Forelimb muscle (tissue), 1 donor: ENCODE results near the gene MANSC1. TPM values are rescaled to one million over a fixed set of nuclear protein-coding genes. Genes with fewer than 3 reads are reported as not detected.
"Not testable (repeated sequence)": the region's sequence is repeated elsewhere in the genome, so short reads cannot be mapped to it uniquely, and the experiment has no call there.

Experiments used
- DNase-seq: peaks from one replicate; pipeline ENCODE4 v3.0.0-alpha.2; 2013; ENCODE audit warnings: low read depth
- polyA plus RNA-seq: library from polyadenylated mRNA; unstranded; fragments of 120-200 nt; gene quantifications from one replicate; pipeline ENCODE4 v1.2.1, GENCODE V29; 2013; ENCODE audit not compliant: insufficient read length

Gene MANSC1
- polyA plus RNA-seq, 1 donor: 8.6 TPM

DNA sequence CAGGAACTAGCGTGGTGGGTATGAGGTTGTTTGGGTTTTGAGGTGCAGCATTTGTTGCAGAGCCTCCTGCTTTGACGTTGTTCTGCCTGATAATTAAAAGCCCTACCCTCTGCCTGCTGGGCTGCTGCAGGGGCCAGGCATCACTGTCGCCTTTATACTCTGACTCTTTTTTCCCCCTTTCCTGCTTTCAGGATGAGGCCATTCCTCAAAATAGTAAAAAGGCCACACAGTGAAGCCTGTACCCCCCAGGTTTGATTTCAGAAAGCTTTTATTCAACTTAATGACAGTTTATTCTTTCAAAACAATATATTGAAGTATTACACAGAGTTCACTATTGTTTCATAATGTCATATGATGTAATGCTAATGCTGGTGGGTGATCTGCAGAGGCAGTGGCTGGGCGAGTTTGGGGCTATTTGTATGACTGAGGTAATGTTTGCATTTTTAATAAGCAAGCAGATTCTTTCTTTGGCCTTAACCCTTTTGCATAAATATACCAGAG, 15.9 kb upstream of the MANSC1 start:
- DNase-seq: no peak

DNA sequence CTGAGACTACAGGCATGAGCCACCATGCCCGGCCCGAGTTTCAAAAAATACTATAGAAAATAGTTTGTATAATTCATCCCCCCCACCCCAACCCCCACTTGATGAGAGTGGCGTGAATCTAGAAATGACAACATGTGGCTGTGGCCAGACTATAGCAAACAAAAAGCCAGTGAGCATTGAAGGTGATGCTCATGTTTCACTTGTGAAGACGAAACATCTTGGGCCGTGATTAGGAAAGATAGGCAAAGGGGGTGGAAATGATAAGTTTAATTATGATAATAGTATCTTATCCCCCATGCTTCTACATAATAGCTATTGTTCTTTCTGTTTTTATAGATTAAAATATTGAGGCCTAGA, 15.4 kb upstream of the MANSC1 start:
- DNase-seq: no peak

DNA sequence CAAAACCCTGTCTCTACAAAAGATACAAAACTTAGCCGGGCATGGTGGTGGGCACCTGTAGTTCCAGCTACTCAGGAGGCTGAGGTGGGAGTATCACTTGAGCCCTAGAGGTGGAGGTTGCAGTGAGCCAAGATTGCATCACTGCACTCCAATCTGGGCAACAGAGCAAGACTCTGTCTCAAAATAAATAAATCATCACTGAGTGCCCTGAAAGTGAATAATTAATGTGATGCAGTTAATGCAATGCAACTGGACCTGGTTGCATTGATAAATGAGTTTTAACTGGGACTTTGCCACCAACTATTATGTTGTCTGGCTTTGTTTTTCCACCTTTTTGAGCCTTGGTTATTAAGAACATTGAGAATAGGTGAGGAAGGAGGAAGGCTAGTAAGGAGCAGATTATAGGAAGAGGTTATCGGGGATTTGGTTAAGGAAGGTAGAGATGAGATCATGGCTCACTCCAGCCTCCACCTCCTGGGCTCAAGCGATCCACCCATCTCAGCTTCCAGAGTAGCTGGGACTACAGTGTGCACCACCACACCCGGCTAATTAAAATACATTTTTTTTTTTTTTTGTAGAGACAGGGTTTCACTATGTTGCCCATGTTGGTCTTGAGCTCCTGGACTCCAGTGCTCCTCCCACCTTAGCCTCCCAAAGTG, 14.9 kb upstream of the MANSC1 start:
- no peak for DNase-seq

DNA sequence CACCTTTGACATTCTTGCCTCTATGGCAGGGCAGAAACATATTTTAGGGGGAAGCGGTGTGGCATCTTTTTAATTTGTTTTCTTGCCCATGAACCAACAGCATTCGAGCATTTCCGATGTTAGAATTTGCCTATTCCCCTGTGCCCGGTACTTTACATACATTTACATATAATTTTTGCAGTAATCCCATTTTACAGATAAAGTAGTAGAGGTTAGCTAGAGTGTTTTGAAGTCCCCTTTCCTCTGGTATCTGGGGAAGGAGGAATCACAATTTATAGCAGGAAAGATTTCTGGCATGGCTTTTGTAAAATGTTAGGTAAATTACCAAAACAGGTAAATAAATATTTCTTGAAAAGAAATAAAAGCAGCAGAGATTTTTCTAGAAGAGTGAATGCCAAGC, 8.5 kb upstream of the MANSC1 start:
- no peak for DNase-seq

DNA sequence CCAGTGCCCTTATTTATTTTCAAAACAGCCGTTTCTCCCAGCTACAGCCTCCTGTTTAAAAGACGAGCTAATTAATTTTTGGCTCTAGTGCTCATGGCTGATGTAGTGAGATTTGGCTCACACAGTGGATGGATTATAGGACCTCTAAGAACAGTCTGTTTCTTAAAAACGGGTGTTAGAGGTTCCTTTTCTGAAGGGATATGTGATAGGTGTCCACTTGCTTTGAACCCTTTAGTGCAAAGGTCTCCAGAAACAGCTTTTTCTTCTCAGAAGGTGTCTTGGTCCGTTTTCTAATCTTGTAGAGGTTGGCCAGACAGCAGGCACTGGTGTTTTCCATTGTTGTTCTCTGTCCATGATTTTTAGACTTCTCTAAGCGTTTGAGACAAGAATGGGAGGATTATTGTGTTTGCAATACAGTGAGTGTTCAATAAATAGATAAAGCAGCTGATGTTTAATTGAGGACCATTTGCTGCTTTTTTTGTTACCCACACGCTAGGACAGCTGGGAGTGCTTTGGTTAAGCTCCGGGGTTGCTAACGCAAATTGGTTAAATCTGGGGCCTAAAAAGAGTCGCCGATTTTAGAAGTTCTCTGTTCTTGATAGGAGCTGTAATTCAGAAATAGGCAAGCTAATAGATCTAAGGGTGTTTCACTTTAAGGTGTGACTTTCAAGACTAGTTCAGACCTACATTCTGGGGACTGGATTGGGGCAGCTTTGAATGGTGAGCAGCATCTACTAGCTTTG, 7.8 kb upstream of the MANSC1 start:
- DNase-seq: no peak

DNA sequence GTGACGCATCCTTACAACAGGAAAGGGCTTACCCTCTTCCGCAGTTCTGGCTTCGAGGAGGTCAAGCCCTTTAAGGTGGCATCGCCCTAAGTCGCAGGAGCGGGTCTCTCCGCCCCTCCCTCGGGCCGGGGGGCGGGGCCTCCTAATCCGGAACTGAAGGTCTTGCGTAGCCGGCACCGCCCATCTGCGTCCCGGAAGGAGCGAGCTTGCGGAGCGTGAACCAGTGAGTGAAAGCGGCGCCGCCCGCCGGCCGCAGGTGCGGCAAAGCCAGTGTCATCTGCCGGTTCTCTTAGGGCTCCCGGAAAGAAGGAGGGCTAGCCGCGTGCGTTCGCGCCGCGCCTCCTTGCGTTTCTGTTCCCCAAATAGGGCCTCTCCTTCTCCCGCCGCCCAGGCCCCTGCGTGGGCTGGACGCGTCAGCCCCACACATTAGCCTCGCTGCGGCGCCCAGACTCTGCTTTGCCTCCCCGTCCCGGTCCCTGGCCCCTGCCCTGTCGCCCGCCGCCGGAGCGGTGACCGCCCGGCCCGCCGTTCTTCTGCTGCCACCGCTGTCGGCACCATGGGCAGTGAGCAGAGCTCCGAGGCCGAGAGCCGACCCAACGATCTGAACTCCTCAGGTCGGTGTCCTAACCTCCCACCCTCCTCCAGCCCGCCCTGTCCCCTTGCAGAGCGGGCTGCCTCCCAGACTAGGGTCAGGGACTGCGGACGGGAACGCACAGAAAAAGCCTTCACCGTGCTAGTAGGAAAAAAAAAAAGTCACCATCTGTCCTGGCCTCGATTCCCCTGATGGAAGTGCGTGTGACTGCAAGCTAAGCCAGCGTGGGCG, 7.1 kb upstream of the MANSC1 start, which contains the start of gene BORCS5:
BORCS5 (plus strand) TSS at position 183 of the 823 bp plus-strand sequence; CDS start at position 557, 374 bp downstream.
- peak; percentile 81 for DNase-seq

DNA sequence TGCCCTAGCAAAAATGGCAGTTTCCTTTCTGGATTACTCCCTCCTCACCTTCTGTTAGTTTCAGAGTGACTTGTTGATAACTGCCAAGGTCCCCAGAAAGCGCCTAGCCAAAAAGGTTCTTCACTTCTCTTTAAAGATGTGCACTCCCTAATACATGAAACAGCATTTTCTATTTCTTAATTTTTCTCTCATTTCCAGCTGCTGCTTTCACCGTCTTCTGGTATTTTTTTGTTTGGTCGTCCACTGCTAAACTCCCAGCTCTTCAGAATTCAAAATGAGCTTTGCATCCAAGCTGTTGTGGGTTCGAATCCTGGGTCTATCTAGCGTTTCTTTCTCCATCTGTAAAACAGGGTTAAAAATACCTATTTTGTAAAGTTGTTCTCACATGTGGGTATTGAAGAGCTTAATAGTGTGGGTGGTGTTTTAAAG, 6.4 kb upstream of the MANSC1 start:
- no peak for DNase-seq

DNA sequence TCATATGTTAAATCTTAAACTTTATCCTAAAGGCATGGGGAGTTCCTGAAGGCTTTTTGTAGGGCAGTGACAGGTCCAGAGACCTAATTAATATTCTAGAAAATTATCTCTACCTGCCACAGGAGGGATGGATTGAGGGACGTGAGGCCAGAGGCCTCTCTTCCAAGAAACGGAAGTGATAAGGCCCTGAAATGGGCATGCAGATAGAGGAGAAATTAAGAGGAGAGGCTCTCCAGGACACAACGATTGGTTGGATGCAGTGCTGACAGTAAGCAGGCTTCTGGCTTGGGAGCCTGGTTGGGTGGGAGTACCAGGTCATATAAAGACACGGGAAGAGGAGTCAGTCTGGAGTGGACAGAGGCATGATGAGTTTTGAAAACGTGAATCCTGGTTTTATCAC, 3.8 kb upstream of the MANSC1 start:
- no peak for DNase-seq

DNA sequence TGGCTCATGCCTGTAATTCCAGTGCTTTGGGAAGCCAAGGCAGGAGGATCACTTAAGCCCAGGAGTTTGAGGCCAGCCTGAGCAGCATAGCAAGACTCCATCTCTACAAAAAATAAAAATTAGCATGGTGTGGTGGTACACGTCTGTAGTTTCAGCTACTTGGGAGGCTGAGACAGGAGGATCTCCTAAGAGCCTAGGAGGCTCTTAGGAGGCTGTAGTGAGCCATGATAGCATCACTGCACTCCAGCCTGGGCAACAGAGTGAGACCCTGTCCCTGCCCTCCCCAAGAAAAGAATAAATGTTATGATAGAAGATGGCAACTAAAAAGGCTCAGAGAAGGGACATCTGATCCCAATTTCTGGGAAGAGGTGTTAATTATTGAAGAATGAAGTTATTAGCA, 3.2 kb upstream of the MANSC1 start:
- no peak for DNase-seq

DNA sequence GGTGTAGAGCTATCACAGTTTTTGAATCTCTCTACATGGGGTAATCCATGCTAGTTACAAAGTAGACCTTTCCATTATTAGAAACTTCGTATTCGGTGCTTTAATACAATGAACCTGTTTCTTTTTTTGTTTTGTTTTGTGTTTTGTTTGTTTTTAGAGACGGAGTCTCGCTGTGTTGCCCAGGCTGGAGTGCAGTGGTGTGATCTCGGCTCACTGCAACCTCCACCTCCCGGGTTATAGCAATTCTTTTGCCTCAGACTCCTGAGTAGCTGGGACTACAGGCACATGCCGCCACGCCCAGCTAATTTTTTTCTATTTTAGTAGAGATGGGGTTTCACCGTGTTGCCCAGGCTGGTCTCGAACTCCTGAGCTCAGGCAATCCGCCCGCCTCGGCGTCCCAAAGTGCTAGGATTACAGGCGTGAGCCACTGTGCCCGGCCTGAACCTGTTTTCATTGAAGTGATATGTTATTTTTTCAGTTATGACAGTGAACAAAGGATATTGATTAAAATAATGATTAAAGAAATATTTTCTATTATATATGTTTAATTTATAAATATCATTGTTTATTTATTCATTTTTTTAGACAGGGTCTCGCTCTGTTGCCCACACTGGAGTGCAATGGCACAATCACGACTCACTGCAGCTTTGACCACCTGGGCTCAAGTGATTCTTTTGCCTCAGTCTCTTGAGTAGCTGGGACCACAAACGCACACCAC, 1.6 kb upstream of the MANSC1 start:
- DNase-seq: not testable (repeated sequence)

DNA sequence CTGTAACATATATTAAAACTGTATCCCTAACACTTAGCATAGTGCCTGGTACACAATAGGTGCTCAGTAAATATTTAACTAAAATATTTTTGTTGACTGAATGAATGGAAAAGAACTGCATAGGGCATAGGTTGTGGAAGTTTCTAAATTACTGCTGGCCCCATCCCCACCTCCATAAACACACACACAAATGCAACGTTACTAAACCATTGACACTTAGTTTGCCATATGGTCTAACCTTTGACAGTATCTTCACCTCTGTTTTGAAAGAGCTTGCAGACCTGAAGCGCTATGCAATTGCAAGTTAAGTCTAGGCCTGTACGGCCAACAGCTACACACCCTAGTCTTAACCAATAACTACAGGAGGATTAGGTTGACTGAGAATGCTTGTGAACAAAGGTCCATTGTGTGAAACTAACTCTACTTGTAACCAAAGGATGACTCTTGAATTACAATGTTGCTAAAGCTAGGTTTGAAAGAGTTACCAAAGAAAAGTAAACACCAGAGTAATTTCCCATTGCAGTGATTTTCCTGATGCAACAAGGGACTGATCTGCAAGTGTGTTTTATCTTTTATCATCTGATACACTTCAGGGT, 924 bp upstream of the MANSC1 start:
- no peak for DNase-seq

DNA sequence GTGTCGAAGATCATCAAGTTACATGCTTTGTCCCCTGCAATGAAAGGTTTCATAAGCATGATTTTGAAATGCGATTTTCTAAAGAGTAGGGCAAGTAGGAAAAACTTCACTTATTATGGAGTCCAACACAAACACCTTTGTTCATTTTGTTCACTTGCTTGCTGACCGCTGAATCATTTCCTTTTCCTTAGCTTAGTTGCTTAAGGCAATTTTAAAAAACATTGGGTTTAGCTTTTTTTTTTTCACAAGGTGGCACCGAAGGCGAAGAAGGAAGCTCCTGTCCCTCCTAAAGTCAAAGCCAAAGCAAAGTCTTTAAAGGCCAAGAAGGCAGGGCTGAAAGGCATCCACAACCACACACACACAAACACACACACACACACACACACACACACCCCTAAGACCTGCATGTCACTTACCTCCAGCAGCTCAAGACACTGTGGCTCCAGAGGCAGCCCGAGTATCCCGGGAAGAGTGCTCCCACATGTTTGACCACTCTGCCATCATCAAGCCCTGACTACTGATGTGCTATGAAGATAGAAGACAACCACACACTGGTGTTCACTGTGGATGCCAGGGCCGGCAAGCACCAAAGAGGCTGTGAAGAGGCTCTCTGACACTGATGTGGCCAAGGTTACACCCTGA, 11.4 kb downstream of the MANSC1 start:
- no peak for DNase-seq

DNA sequence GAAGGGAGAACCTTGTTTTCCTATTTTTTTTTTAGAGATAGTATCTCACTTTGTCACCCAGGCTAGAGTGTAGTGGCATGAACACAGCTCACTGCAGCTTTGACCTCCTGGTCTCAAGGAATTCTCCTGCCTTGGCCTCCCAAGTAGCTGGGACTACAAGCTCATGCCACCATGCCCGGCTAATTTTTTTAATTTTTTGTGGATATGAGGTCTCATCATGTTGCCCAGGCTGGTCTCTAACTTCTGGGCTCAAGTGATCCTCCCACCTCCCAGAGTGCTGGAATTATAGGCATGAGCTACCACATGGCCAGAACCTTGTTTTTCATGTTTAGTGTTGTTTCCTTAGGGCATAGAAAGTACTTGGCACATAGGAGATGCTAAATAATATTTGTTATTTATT, 13.5 kb downstream of the MANSC1 start:
- DNase-seq: no peak

DNA sequence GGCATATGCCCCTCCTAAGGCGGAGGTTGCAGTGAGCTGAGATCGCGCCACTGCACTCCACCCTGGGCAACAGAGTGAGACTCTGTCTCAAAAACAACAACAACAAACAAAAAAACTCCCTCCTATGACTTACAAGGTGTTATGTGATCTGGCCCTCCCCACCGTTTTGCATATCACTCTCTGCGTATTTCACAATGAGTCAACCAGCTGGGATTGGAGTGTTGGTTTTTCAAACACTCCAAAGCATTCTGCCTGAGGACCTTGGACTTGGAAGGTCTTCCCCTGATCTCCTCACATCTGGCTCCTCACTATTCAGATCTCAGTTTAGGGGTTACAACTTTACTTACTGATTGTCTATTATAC, 14.0 kb downstream of the MANSC1 start:
- no peak for DNase-seq

DNA sequence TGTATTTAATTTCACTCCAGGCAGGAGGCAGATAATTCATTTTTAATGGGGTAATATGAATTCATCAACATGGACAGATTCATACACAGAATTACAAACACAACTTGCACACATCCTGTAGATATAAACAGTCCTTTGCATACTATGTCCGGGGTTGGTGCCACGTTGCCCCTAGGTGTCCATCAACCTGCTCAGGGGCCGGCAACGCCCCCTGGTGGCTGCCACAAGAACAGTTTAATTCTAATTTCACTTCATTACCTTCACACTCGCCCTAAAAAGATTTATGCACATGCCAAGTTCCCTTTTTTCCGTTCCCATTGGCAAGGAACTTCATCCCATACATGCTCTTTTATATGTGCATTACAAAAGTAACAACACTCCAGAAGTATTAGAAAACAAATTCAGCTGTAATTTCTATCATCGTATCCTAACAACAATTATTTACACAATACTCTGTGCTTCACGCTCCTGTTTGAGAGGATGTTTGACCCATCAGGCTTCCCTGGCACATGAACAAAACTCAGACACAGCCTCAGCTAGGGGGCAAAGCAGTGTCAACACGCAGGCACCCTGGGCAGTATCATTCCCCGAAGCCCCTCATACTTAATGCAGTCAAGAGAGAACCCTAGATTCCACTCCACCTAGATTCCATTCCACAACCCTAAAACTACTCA, 15.5 kb downstream of the MANSC1 start:
- DNase-seq: no peak

DNA sequence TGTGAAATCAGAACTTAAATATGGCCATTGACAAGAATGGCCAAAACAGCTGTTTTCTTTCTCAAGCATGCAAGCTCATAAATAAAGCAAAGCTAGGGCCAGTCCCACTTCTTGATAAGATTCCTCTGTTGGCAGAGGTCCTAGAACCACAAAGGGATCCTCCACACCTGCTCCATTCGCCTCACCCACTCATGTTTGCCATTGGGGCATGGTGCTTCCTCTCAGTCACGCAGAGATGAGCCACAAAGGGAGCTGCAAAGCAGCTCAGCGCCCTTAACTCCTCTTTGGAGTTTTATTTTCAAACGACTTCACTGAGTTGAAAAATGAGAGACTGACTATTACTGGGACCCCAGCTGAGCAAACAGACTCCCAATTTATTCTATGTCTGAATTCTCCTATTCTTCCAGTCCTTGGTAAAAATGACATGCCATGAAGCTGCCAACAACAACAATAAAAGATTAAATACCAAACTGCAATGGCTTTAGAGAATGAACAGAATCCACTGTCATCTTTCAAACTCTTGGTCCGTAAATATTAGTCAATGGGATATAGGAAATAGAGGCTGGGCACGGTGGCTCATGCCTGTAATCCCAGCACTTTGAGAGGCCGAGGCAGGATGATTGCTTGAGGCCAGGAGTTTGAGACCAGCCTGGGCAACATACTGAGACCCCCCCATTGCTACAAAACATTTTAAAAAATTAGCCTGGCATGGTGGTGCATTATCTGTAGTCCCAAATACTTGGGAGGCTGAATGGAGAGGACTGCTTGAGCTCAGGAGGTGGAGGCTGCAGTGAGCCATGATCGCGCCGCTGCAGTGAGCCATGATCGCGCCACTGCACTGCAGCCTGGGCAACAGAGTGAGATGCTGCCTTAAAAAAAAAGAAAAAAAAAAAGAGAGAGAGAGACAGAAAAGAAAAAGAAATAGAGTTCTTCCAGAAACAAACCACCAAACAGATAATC, 16.4 kb downstream of the MANSC1 start:
- no peak for DNase-seq

DNA sequence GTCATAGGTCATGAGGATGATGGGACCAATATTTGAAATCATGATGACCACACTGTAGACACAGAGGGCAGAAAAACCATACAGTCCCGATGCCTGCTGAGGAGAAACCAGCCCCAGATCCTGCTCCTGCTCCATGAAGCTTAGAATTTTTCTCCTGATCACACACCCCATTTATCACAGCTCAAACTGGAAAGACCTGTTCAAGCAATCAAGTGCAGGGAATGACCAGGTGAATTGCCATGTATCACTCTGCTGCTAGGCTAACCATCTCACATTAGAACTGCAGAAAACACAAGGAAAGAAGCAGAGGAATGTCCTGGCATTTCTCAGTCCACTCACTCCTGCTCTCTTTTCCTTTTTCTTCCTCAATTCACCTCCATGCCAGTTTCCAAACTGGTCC, 18.1 kb downstream of the MANSC1 start:
- no peak for DNase-seq

DNA sequence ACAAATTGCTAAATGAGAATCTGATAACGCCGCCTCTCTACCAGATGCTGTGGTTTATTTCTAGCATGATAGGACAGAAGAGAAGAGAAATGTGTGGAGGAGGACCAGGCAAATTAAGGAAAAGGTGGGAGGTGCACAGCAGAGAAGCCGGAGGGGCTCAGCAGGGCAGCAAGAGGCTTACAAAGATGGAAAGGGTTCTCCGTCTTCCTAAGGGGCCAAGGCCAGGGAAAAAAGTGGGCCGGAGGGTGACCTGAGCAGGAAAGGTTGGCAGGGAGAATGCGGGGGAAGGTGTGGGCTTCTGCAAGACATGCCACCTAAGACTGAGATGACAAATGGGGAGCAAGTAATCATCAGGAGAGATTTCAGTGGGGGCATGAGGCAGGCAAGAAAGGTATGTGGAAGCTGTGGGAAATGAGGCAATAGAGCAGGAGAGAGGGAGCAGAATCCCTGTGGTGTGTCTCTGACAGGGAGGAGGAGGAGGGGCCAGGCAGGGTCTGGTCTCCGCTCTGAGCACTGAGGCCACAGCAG, 18.7 kb downstream of the MANSC1 start:
- no peak for DNase-seq

DNA sequence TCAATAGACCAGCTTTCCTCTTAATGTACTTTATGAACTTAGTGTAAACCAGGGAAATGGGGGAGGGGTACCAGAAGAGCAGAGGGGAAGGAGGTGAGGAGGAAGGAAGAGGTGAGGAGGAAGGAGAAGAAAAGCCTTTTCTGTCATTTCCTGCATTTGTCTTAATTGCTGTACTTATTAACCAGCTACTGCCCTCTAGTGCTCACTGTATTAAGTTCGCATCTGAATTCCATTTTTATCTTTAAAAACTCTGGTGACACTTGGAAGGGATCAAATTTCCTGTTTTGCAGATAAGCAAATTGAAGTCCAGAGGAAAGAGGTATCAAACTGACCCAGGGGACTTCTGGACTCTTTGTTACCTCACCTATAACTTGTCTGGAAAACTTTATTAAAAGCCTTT, 22.2 kb downstream of the MANSC1 start:
- DNase-seq: no peak
